Stimulated activated CD8-positive, alpha-beta memory T cell treated with anti-CD3 and anti-CD28 coated beads, Interleukin-7, amount 100 ng/mL, for 48 hours (primary cell): ENCODE measurements around the gene TKT.

Source experiments
- DNase-seq, 2 donors: peaks; one replicate each; pipeline ENCODE4 v3.0.0-alpha.2; 2020; ENCODE audit warnings: low read depth in 1 of 2; ENCODE audit errors: extremely low read depth in 1 of 2

The TKT gene

GRCh38 chr3:53199834-53200233 lies 56.0 kb downstream of the TKT start:
- DNase-seq, result no peak

- no peak for DNase-seq
These were observed 56.8 kb downstream of the TKT start for GRCh38 chr3:53198996-53199395.

GRCh38 chr3:53198256-53198977 lies 57.4 kb downstream of the TKT start:
- no peak for DNase-seq

GRCh38 chr3:53196575-53197407 lies 59.0 kb downstream of the TKT start:
- peak in 1 of 2 donors; percentile 39 for DNase-seq

GRCh38 chr3:53195602-53196574 lies 59.9 kb downstream of the TKT start:
- peak; percentile 15 to 31 for DNase-seq

GRCh38 chr3:53195066-53195450 lies 60.8 kb downstream of the TKT start:
- DNase-seq, result no peak

GRCh38 chr3:53194210-53195065 lies 61.4 kb downstream of the TKT start:
- no peak for DNase-seq

GRCh38 chr3:53193466-53194209 lies 62.2 kb downstream of the TKT start:
- no peak for DNase-seq

- DNase-seq, result no peak
These were observed 63.2 kb downstream of the TKT start for GRCh38 chr3:53192608-53193007.

- no peak for DNase-seq
These were observed 63.9 kb downstream of the TKT start for GRCh38 chr3:53191836-53192480.

- no peak for DNase-seq
These were observed 65.2 kb downstream of the TKT start for GRCh38 chr3:53190659-53191058.

GRCh38 chr3:53189276-53189675 lies 66.5 kb downstream of the TKT start:
- DNase-seq, result no peak

- DNase-seq, result no peak
These were observed 67.1 kb downstream of the TKT start for GRCh38 chr3:53188720-53189119.

GRCh38 chr3:53188136-53188685 lies 67.6 kb downstream of the TKT start:
- no peak for DNase-seq

- no peak for DNase-seq
These were observed 68.4 kb downstream of the TKT start for GRCh38 chr3:53187430-53187829.

- no peak for DNase-seq
These were observed 69.1 kb downstream of the TKT start for GRCh38 chr3:53186726-53187125.

- DNase-seq, result no peak
These were observed 69.9 kb downstream of the TKT start for GRCh38 chr3:53185761-53186465.

- DNase-seq, result no peak
These were observed 71.1 kb downstream of the TKT start for GRCh38 chr3:53184701-53185100.
